SU-DHL-6 (cell line): ENCODE measurements around the gene ADAM12.

Experiments used
- H2AFZ ChIP-seq: fragments of 200-600 bp; sonication (generic); 2 replicates; pipeline ENCODE4 v1.6.1; 2014; ENCODE audit warnings: low read depth, mild to moderate bottlenecking, moderate library complexity, mixed read lengths, antibody characterized with exemption, low read length; ENCODE audit not compliant: severe bottlenecking
- H3F3A ChIP-seq: fragments of 200-600 bp; shearing (Covaris generic); 2 replicates; pipeline ENCODE4 v1.6.0; 2016; ENCODE audit warnings: antibody characterized with exemption, mild to moderate bottlenecking; ENCODE audit not compliant: insufficient read depth
- H3K27ac ChIP-seq: fragments of 200-600 bp; sonication (generic); 2 replicates; pipeline ENCODE4 v1.5.1; 2016; ENCODE audit warnings: low read depth, mild to moderate bottlenecking, low read length, moderate library complexity, mixed read lengths
- H3K27me3 ChIP-seq: fragments of 200-600 bp; sonication (generic), shearing (Covaris generic); 2 replicates; pipeline ENCODE4 v1.6.0; 2014; ENCODE audit warnings: mild to moderate bottlenecking, low read length
- H3K36me3 ChIP-seq: fragments of 200-600 bp; sonication (generic); 2 replicates; pipeline ENCODE4 v1.6.1; 2014; ENCODE audit warnings: mild to moderate bottlenecking, low read length, mixed read lengths
- H3K4me2 ChIP-seq: fragments of 300-600, 200-600 bp; shearing (Covaris generic), sonication (generic); 2 replicates; pipeline ENCODE4 v1.6.0; 2014; ENCODE audit warnings: low read length, low read depth, mild to moderate bottlenecking; ENCODE audit not compliant: poor library complexity, severe bottlenecking
- H3K4me3 ChIP-seq: fragments of 200-600 bp; sonication (generic); 2 replicates; pipeline ENCODE4 v1.5.1; 2014; ENCODE audit warnings: antibody characterized with exemption, low read length, mild to moderate bottlenecking, mixed read lengths; ENCODE audit not compliant: insufficient read depth, poor library complexity, severe bottlenecking
- H3K79me2 ChIP-seq: fragments of 200-600 bp; sonication (generic); 2 replicates; pipeline ENCODE4 v1.6.1; 2014; ENCODE audit warnings: mild to moderate bottlenecking, low read length, moderate library complexity; ENCODE audit not compliant: insufficient read depth
- H3K9ac ChIP-seq: fragments of 200-600 bp; sonication (generic); 2 replicates; pipeline ENCODE4 v1.7.0; 2014; ENCODE audit warnings: mild to moderate bottlenecking, low read length
- H3K9me2 ChIP-seq: fragments of 200-600 bp; sonication (generic); replicated peaks from 2 replicates; pipeline ENCODE4 v1.6.1; 2014; ENCODE audit warnings: low read length; ENCODE audit not compliant: insufficient read depth
- H3K9me3 ChIP-seq: fragments of 200-600 bp; sonication (generic); 2 replicates; pipeline ENCODE4 v1.6.1; 2014; ENCODE audit warnings: low read length, mixed read lengths; ENCODE audit not compliant: insufficient read depth
- H4K20me1 ChIP-seq: fragments of 200-600 bp; sonication (generic); 2 replicates; pipeline ENCODE4 v1.6.1; 2014; ENCODE audit warnings: low read depth, mild to moderate bottlenecking, antibody characterized with exemption, low read length, moderate library complexity, mixed read lengths
- EZH2phosphoT487 ChIP-seq: fragments of 200-600 bp; sonication (generic), shearing (Covaris generic); conservative IDR thresholded peaks from 2 replicates; pipeline ENCODE4 v1.6.1; 2018; ENCODE audit warnings: mild to moderate bottlenecking, antibody characterized with exemption, low read length, moderate library complexity, mixed read lengths
- TF ChIP-seq, protein P1 (sequence below): fragments of 200-600 bp; sonication (generic); IDR thresholded peaks from one replicate; pipeline ENCODE4 v1.5.1; 2017; ENCODE audit warnings: antibody characterized with exemption, mild to moderate bottlenecking, low read length, moderate library complexity; ENCODE audit not compliant: insufficient read depth, poor library complexity, severe bottlenecking

Gene ADAM12

DNA sequence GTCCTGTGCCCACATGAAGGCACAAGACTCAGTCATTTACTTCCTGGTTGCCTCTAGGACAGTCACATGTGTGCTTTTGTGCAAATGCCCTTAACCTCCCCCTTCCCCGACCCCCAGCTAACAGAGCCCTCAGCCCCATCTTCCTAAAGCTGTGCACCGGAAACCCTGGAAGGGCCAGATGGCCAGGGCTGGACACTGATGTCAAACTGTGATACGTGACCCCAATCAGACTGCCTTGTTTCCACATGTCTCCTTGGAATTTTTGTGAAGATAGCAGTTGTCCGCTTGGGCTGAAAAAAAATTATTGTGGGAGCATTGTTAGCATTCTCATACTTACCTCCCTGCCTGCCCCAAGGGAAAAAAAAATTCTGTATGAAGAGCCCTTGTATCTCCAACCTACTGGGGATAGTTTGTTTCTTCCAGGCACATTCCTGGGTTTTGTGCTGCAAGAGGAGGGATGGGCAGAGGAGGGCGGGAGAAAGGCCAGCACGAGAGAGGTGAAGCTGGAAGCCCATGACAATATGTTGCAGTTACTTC is 17.0 kb upstream of the ADAM12 start:
- H3K9ac ChIP-seq = no peak overlapping the region
- no peaks in the 10 kb centered on the region for H3K27me3 ChIP-seq
- H3K36me3 ChIP-seq = no peaks in the 10 kb centered on the region
- no peaks in the 10 kb centered on the region for H3K9me2 ChIP-seq
- no peaks in the 10 kb centered on the region for H3F3A ChIP-seq
- TF ChIP-seq EZH2phosphoT487 = no peak
- TF ChIP-seq, protein P1, sequence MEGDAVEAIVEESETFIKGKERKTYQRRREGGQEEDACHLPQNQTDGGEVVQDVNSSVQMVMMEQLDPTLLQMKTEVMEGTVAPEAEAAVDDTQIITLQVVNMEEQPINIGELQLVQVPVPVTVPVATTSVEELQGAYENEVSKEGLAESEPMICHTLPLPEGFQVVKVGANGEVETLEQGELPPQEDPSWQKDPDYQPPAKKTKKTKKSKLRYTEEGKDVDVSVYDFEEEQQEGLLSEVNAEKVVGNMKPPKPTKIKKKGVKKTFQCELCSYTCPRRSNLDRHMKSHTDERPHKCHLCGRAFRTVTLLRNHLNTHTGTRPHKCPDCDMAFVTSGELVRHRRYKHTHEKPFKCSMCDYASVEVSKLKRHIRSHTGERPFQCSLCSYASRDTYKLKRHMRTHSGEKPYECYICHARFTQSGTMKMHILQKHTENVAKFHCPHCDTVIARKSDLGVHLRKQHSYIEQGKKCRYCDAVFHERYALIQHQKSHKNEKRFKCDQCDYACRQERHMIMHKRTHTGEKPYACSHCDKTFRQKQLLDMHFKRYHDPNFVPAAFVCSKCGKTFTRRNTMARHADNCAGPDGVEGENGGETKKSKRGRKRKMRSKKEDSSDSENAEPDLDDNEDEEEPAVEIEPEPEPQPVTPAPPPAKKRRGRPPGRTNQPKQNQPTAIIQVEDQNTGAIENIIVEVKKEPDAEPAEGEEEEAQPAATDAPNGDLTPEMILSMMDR = no peak
- H3K4me2 ChIP-seq = no peak overlapping the region
- H4K20me1 ChIP-seq = no peaks in the 10 kb centered on the region
- H3K79me2 ChIP-seq = no peaks in the 10 kb centered on the region
- no peak overlapping the region for H2AFZ ChIP-seq
- H3K4me3 ChIP-seq = no peak overlapping the region
- H3K9me3 ChIP-seq = no peaks in the 10 kb centered on the region
- no peak overlapping the region for H3K27ac ChIP-seq

DNA sequence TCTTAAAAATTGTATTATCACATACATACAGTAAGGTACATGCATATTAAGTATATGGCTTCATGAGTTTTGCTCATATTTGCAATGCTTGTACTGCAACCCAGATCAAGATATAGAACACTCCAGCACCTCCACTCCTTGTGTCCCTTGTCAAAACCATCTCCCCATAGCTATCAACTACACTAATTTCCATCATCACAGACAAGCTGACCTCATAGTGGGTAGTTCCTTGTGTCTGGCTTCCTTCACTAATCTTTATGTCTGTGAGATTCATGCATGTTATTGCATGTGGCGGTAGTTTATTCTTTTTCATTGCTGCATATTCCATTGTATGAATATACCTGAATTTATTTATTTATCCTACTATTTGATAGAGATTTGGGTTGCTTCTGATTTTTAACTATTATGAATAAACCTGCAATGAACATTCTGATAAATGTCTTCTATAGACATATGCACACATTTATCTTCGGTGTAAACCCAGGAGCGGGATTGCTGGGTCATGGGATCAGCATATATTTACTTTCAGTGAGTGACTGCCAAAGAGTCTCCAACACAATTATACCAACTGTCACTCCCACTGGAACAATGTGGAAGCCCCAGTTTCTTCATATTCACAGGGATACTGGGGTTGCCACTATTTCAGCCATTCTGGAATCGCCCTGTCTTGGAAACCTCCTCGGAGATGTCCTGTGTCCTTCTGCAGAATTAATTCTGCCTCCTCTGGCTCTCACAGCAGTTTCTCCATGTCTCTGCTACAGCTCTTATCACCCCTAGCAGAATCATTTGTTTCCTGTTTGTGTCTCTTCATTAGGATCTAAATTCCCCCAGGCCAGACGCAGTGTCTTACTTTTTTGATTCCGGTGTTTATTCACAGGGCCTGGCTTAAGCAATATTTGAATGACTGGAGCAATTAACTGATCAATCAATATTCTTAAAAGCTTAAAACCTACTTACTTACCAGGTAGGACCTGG is 14.7 kb upstream of the ADAM12 start:
- no peak overlapping the region for H3K4me2 ChIP-seq

DNA sequence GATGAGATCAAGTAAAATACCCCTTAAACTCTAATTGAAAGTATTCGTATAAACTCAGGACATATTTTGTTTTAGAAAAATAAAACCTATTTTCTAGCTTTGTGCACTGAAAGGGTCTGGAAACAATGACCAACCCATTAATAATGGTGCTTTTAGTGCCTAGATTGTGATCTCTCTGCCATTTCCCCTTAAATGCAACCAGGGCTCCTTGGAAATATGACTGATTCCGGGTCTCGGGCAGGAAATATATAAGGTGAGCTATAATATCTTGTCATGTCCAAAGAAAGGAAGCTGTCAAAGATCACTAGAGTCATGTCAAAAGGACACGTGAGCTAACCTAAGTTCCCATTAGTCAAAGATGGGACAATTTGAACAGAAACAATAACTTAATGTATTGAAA is 12.4 kb upstream of the ADAM12 start:
- Histone ChIP-seq H3K36me3 (no peaks in the 10 kb centered on the region), H3F3A (no peaks in the 10 kb centered on the region), H4K20me1 (no peaks in the 10 kb centered on the region), H3K4me3 (no peak overlapping the region), H3K79me2 (no peaks in the 10 kb centered on the region), H3K27me3 (no peaks in the 10 kb centered on the region), H3K9me2 (no peaks in the 10 kb centered on the region), H3K4me2 (no peak overlapping the region), H3K9ac (no peak overlapping the region), H3K27ac (no peak overlapping the region), H3K9me3 (no peaks in the 10 kb centered on the region), H2AFZ (no peak overlapping the region)
- TF ChIP-seq, protein P1 = no peak
- no peak for TF ChIP-seq EZH2phosphoT487

More for the DNA sequence above, 14.7 kb upstream of the ADAM12 start:
- no peaks in the 10 kb centered on the region for H3K36me3 ChIP-seq
- no peak overlapping the region for H3K9ac ChIP-seq
- no peaks in the 10 kb centered on the region for H4K20me1 ChIP-seq
- H2AFZ ChIP-seq = no peak overlapping the region
- no peaks in the 10 kb centered on the region for H3K27me3 ChIP-seq
- no peaks in the 10 kb centered on the region for H3K9me2 ChIP-seq
- H3F3A ChIP-seq = no peaks in the 10 kb centered on the region
- H3K4me3 ChIP-seq = no peak overlapping the region
- H3K27ac ChIP-seq = no peak overlapping the region
- no peaks in the 10 kb centered on the region for H3K9me3 ChIP-seq
- no peak for TF ChIP-seq EZH2phosphoT487
- TF ChIP-seq, protein P1 = no peak
- no peaks in the 10 kb centered on the region for H3K79me2 ChIP-seq
